ENCODE data around the gene KIF13A. TPM values are rescaled to one million over a fixed set of nuclear protein-coding genes. Genes with fewer than 3 reads are reported as not detected.

KIF13A gene
- total and polyA plus RNA-seq, 10 of the 15 experiments (the other 5 are each of a cell fraction or from before 2014, with no cell fraction given) = 0.02 to 0.26 (median 0.13) TPM; not detected in 2

- H3K9me3 ChIP-seq (replicated peaks; ENCODE audit: control insufficient read depth, insufficient read depth, low read length) = no peaks in the 10 kb centered on the region
- ChIA-PET CTCF (interaction anchor here (0.6 kb wide), 1 partner anchor 330 kb away, joined by 4 read pairs; no protein-coding TSS in a partner anchor), SMC1A (ENCODE audit: uncharacterized antibody, unreplicated experiment) (interaction anchor here (1.0 kb wide), 1 partner anchor 12 kb away, joined by 5 read pairs; no protein-coding TSS in a partner anchor), POLR2A (no interaction called here), RAD21 (ENCODE audit: unreplicated experiment) (no interaction called here)
- no peaks in the 10 kb centered on the region for H3K4me1 ChIP-seq (ENCODE audit: control insufficient read depth, insufficient read depth, low read length)
- no peak overlapping the region for H3K9ac ChIP-seq (ENCODE audit: control insufficient read depth, insufficient read depth, low read length)
- in situ Hi-C loops (cut with MboI) (no loop called here), intact Hi-C loops (cut with micrococcal nuclease; ENCODE audit: unreplicated experiment) (no loop called here)
- H3K27ac ChIP-seq (ENCODE audit: control insufficient read depth, insufficient read depth) = no peak overlapping the region
- H3K27me3 ChIP-seq (replicated peaks in 1 of 2; ENCODE audit: control insufficient read depth in 2 of 2, insufficient read depth in 2 of 2, low read length in 1 of 2) = no peaks in the 10 kb centered on the region; a peak in 1 of 4 replicates
- TF ChIP-seq RCOR1 (conservative IDR thresholded peaks at IDR 0.05; ENCODE audit: low read depth, low read length) = no peak
- TF ChIP-seq GABPA (IDR thresholded peaks at IDR 0.05; ENCODE audit: low read depth) = no peak
- no peak for TF ChIP-seq IKZF1 (conservative IDR thresholded peaks at IDR 0.05)
- TF ChIP-seq BCLAF1 (IDR thresholded peaks at IDR 0.05) = no peak
- TF ChIP-seq SIX5 (IDR thresholded peaks at IDR 0.05; ENCODE audit: low read depth, low read length, severe bottlenecking) = no peak
- TF ChIP-seq ZBTB4 (CRISPR knock-in tag; IDR thresholded peaks at IDR 0.05) = no peak
- DNase-seq (ENCODE audit: low read depth, low spot score) (no peak), ATAC-seq (no peak), FAIRE-seq (no peak)
- no peak overlapping the region for H3K4me2 ChIP-seq (ENCODE audit: control insufficient read depth, insufficient read depth)
- no TSS peak for BruUV-seq (replicated peaks)
- WGBS (ENCODE audit: insufficient coverage, insufficient replicate concordance, low lambda C conversion rate, missing lambda C conversion rate) = 54% methylated on average over 7 of the region's 7 CpGs
- no peaks in the 10 kb centered on the region for H3K36me3 ChIP-seq (ENCODE audit: control insufficient read depth in 2 of 2, insufficient read depth in 2 of 2, low read length in 1 of 2)
- no peak overlapping the region for H2AFZ ChIP-seq (ENCODE audit: control insufficient read depth, low read depth, low read length)
- H3K79me2 ChIP-seq (ENCODE audit: control insufficient read depth, insufficient read depth, low read length) = no peaks in the 10 kb centered on the region
- no peaks in the 10 kb centered on the region for H4K20me1 ChIP-seq (ENCODE audit: control insufficient read depth, insufficient read depth)
- no peak overlapping the region for H3K4me3 ChIP-seq
These were observed 202.2 kb downstream of the KIF13A start for GRCh38 chr6:17785094-17785787.

Data from GM12878 (cell line).